SU-DHL-6 (cell line): ENCODE results near the gene NRAP.

Experiments
- H2AFZ ChIP-seq: fragments of 200-600 bp; sonication (generic); 2 replicates; pipeline ENCODE4 v1.6.1; 2014; ENCODE audit warnings: low read depth, mild to moderate bottlenecking, moderate library complexity, mixed read lengths, antibody characterized with exemption, low read length; ENCODE audit not compliant: severe bottlenecking
- H3F3A ChIP-seq: fragments of 200-600 bp; shearing (Covaris generic); 2 replicates; pipeline ENCODE4 v1.6.0; 2016; ENCODE audit warnings: antibody characterized with exemption, mild to moderate bottlenecking; ENCODE audit not compliant: insufficient read depth
- H3K27ac ChIP-seq: fragments of 200-600 bp; sonication (generic); 2 replicates; pipeline ENCODE4 v1.5.1; 2016; ENCODE audit warnings: low read depth, mild to moderate bottlenecking, low read length, moderate library complexity, mixed read lengths
- H3K27me3 ChIP-seq: fragments of 200-600 bp; sonication (generic), shearing (Covaris generic); 2 replicates; pipeline ENCODE4 v1.6.0; 2014; ENCODE audit warnings: mild to moderate bottlenecking, low read length
- H3K36me3 ChIP-seq: fragments of 200-600 bp; sonication (generic); 2 replicates; pipeline ENCODE4 v1.6.1; 2014; ENCODE audit warnings: mild to moderate bottlenecking, low read length, mixed read lengths
- H3K4me2 ChIP-seq: fragments of 300-600, 200-600 bp; shearing (Covaris generic), sonication (generic); 2 replicates; pipeline ENCODE4 v1.6.0; 2014; ENCODE audit warnings: low read length, low read depth, mild to moderate bottlenecking; ENCODE audit not compliant: poor library complexity, severe bottlenecking
- H3K4me3 ChIP-seq: fragments of 200-600 bp; sonication (generic); 2 replicates; pipeline ENCODE4 v1.5.1; 2014; ENCODE audit warnings: antibody characterized with exemption, low read length, mild to moderate bottlenecking, mixed read lengths; ENCODE audit not compliant: insufficient read depth, poor library complexity, severe bottlenecking
- H3K79me2 ChIP-seq: fragments of 200-600 bp; sonication (generic); 2 replicates; pipeline ENCODE4 v1.6.1; 2014; ENCODE audit warnings: mild to moderate bottlenecking, low read length, moderate library complexity; ENCODE audit not compliant: insufficient read depth
- H3K9ac ChIP-seq: fragments of 200-600 bp; sonication (generic); 2 replicates; pipeline ENCODE4 v1.7.0; 2014; ENCODE audit warnings: mild to moderate bottlenecking, low read length
- H3K9me2 ChIP-seq: fragments of 200-600 bp; sonication (generic); replicated peaks from 2 replicates; pipeline ENCODE4 v1.6.1; 2014; ENCODE audit warnings: low read length; ENCODE audit not compliant: insufficient read depth
- H3K9me3 ChIP-seq: fragments of 200-600 bp; sonication (generic); 2 replicates; pipeline ENCODE4 v1.6.1; 2014; ENCODE audit warnings: low read length, mixed read lengths; ENCODE audit not compliant: insufficient read depth
- H4K20me1 ChIP-seq: fragments of 200-600 bp; sonication (generic); 2 replicates; pipeline ENCODE4 v1.6.1; 2014; ENCODE audit warnings: low read depth, mild to moderate bottlenecking, antibody characterized with exemption, low read length, moderate library complexity, mixed read lengths
- CTCF ChIP-seq: fragments of 200-600 bp; sonication (generic); IDR thresholded peaks from one replicate; pipeline ENCODE4 v1.5.1; 2017; ENCODE audit warnings: antibody characterized with exemption, mild to moderate bottlenecking, low read length, moderate library complexity; ENCODE audit not compliant: insufficient read depth, poor library complexity, severe bottlenecking
- EZH2phosphoT487 ChIP-seq: fragments of 200-600 bp; sonication (generic), shearing (Covaris generic); conservative IDR thresholded peaks from 2 replicates; pipeline ENCODE4 v1.6.1; 2018; ENCODE audit warnings: mild to moderate bottlenecking, antibody characterized with exemption, low read length, moderate library complexity, mixed read lengths

NRAP gene

GRCh38 chr10:113687037-113687436, 23.2 kb upstream of the NRAP start:
- no peak overlapping the region for H3K4me3 ChIP-seq
- H3K36me3 ChIP-seq: no peaks in the 10 kb centered on the region
- peaks cover 2% of the 10 kb centered on the region; the same call in 1 of the 2 replicates for H3F3A ChIP-seq
- H3K9me3 ChIP-seq: peaks cover 9% of the 10 kb centered on the region; the same call in 1 of the 2 replicates
- no peak overlapping the region for H3K27ac ChIP-seq
- H3K27me3 ChIP-seq: no peaks in the 10 kb centered on the region
- H4K20me1 ChIP-seq: no peaks in the 10 kb centered on the region
- TF ChIP-seq CTCF (no peak), EZH2phosphoT487 (no peak)
- no peak overlapping the region for H3K9ac ChIP-seq
- no peak overlapping the region for H2AFZ ChIP-seq
- H3K4me2 ChIP-seq: no peak overlapping the region
- no peaks in the 10 kb centered on the region for H3K9me2 ChIP-seq
- H3K79me2 ChIP-seq: no peaks in the 10 kb centered on the region

GRCh38 chr10:113686028-113686427, 22.2 kb upstream of the NRAP start:
- Histone ChIP-seq H2AFZ (no peak overlapping the region), H3K4me2 (no peak overlapping the region), H3K9me2 (no peaks in the 10 kb centered on the region), H3K27me3 (no peaks in the 10 kb centered on the region), H3K9me3 (peaks cover 9% of the 10 kb centered on the region; the same call in 1 of the 2 replicates), H4K20me1 (no peaks in the 10 kb centered on the region), H3F3A (peaks cover 9% of the 10 kb centered on the region; the same call in 1 of the 2 replicates), H3K79me2 (no peaks in the 10 kb centered on the region), H3K27ac (no peak overlapping the region), H3K4me3 (no peak overlapping the region), H3K9ac (no peak overlapping the region), H3K36me3 (no peaks in the 10 kb centered on the region)
- TF ChIP-seq CTCF: no peak
- TF ChIP-seq EZH2phosphoT487: no peak

DNA sequence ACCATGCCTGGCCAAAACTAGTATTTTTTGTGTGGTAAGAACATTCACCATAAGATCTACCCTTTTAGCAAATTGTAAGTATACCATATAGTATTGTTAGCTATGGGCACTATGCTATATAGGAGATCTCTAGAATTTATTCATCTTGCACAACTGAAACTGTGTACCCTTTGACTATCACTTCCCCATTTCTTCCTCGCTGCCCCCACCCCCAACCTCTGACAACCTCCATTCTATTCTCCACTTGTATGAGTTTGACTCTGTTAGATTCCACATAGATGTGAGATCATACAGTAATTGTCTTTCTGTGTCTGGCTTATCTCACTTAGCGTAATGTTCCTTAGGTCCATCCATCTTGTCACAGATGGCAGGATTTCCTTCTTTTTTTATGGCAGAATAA, 19.5 kb upstream of the NRAP start:
- Histone ChIP-seq H3K9ac (no peak overlapping the region), H3K27me3 (no peaks in the 10 kb centered on the region), H3K79me2 (no peaks in the 10 kb centered on the region), H3K9me3 (peaks cover 9% of the 10 kb centered on the region; the same call in 1 of the 2 replicates), H3K4me3 (no peak overlapping the region), H3K4me2 (no peak overlapping the region), H4K20me1 (no peaks in the 10 kb centered on the region), H3K36me3 (no peaks in the 10 kb centered on the region), H3K27ac (no peak overlapping the region), H3F3A (peaks cover 17% of the 10 kb centered on the region; the same call in 1 of the 2 replicates), H2AFZ (no peak overlapping the region), H3K9me2 (no peaks in the 10 kb centered on the region)
- TF ChIP-seq EZH2phosphoT487: no peak
- no peak for TF ChIP-seq CTCF
